PC-3 (cell line): ENCODE measurements around the gene VTI1A. TPM values are rescaled to one million over a fixed set of nuclear protein-coding genes. Genes with fewer than 3 reads are reported as not detected.

Experiments used
- ATAC-seq: fragments of 200-7000 bp; cut with Tn5 transposase; 2 replicates; pipeline ENCODE4 v1.9.1; 2020; ENCODE audit warnings: mild to moderate bottlenecking, moderate library complexity
- BruUV-seq: library from RNA; stranded (reverse); fragments of 400-500 nt; replicated peaks from 2 replicates; lab custom pipeline; 2021; lab: Mats Ljungman, UMichigan
- CTCF ChIA-PET: fragments of 300-600 bp; sonication (Branson Sonifier 250); formaldehyde crosslinking; loops from one replicate; lab custom pipeline; 2022; ENCODE audit warnings: antibody characterized with exemption; lab: Charles Lee
- POLR2A ChIA-PET: fragments of 300-600 bp; sonication (Branson Sonifier 250); formaldehyde crosslinking; loops from one replicate; lab custom pipeline; 2022; ENCODE audit warnings: antibody characterized with exemption; ENCODE audit not compliant: unreplicated experiment; lab: Charles Lee
- DNase-seq: peaks from one replicate; pipeline ENCODE4 v3.0.0-alpha.2; 2015
- H2AFZ ChIP-seq: fragments of 300-600 bp; sonication (generic); 2 replicates; pipeline ENCODE4 v1.6.0; 2016; ENCODE audit warnings: antibody characterized with exemption, low read length
- H3F3A ChIP-seq: fragments of 300-600 bp; sonication (generic); one replicate; pipeline ENCODE4 v1.6.0; 2017; ENCODE audit warnings: antibody characterized with exemption, low read length, control low read depth, mild to moderate bottlenecking; ENCODE audit not compliant: unreplicated experiment
- H3K27ac ChIP-seq: fragments of 300-600 bp; sonication (generic); 2 replicates; pipeline ENCODE4 v1.5.1; 2016; ENCODE audit warnings: mild to moderate bottlenecking, low read length
- H3K27me3 ChIP-seq: fragments of 300-600 bp; sonication (generic); 2 replicates; pipeline ENCODE4 v1.6.1; 2016; ENCODE audit warnings: low read length, mixed read lengths
- H3K36me3 ChIP-seq: fragments of 300-600 bp; sonication (generic); 2 replicates; pipeline ENCODE4 v1.6.1; 2016; ENCODE audit warnings: low read depth, mixed run types, low read length, mixed read lengths
- H3K4me1 ChIP-seq: fragments of 300-600 bp; sonication (generic); 2 replicates; pipeline ENCODE4 v1.5.1; 2016; ENCODE audit warnings: low read length; ENCODE audit not compliant: insufficient read depth
- H3K4me2 ChIP-seq: fragments of 300-600 bp; sonication (generic); 2 replicates; pipeline ENCODE4 v1.6.0; 2016; ENCODE audit warnings: low read length
- H3K4me3 ChIP-seq: fragments of 300-600 bp; sonication (generic); 2 replicates; pipeline ENCODE4 v1.5.1; 2016; ENCODE audit warnings: mild to moderate bottlenecking, low read length, mixed read lengths
- H3K79me2 ChIP-seq: fragments of 300-600 bp; sonication (generic); 2 replicates; pipeline ENCODE4 v1.6.1; 2017; ENCODE audit warnings: low read length, mixed read lengths
- H3K9ac ChIP-seq: fragments of 300-600 bp; sonication (generic); 2 replicates; pipeline ENCODE4 v1.6.0; 2016; ENCODE audit warnings: mild to moderate bottlenecking, low read length
- H3K9me2 ChIP-seq: fragments of 300-600 bp; sonication (generic); replicated peaks from 2 replicates; pipeline ENCODE4 v1.6.1; 2016; ENCODE audit warnings: mixed run types, low read length, mixed read lengths
- H3K9me3 ChIP-seq: fragments of 300-600 bp; sonication (generic); 2 replicates; pipeline ENCODE4 v1.6.1; 2016; ENCODE audit warnings: low read length, mixed read lengths
- H4K20me1 ChIP-seq: fragments of 300-600 bp; sonication (generic); 2 replicates; pipeline ENCODE4 v1.6.1; 2016; ENCODE audit warnings: low read length, mixed read lengths
- CTCF ChIP-seq: fragments of 300-600 bp; sonication (generic); conservative IDR thresholded peaks from 2 replicates; pipeline ENCODE4 v1.5.1; 2017; ENCODE audit warnings: antibody characterized with exemption, low read depth, mild to moderate bottlenecking, low read length
- EZH2 ChIP-seq: fragments of 300-600 bp; sonication (generic); IDR thresholded peaks from one replicate; pipeline ENCODE4 v1.6.1; 2017; ENCODE audit warnings: antibody characterized with exemption, mild to moderate bottlenecking, low read length; ENCODE audit not compliant: unreplicated experiment
- EZH2phosphoT487 ChIP-seq: fragments of 300-600 bp; sonication (generic); IDR thresholded peaks from 2 replicates; pipeline ENCODE4 v1.6.1; 2018; ENCODE audit warnings: mild to moderate bottlenecking, antibody characterized with exemption, low read length, borderline replicate concordance
- intact Hi-C: fragments of 100-400 bp; cut with micrococcal nuclease; formaldehyde crosslinking; loops from 2 replicates; pipeline ENCODE4 v1.9.0; 2023
- total RNA-seq: library from RNA; depleted of rRNA; stranded (reverse); fragments of >200 nt; gene quantifications from 2 replicates; pipeline ENCODE4 v1.2.3, GENCODE V29; 2014

Gene VTI1A
- total RNA-seq, 1 experiment from 2014 or later, result 18.1 TPM

- intact Hi-C loops, result no loop called here
- H3K9me3 ChIP-seq, result no peaks in the 10 kb centered on the region
- H3K27ac ChIP-seq, result no peak overlapping the region
- no peak overlapping the region for H3K9ac ChIP-seq
- CTCF ChIA-PET, result no interaction called here
- H3K36me3 ChIP-seq, result no peaks in the 10 kb centered on the region
- no TSS peak for BruUV-seq
- 0 out of 2 replicates have a peak, but pooled peaks cover 3% of the 10 kb centered on the region for H3K4me1 ChIP-seq
- H3K9me2 ChIP-seq, result no peaks in the 10 kb centered on the region
- no peak overlapping the region for H2AFZ ChIP-seq
- no peaks in the 10 kb centered on the region for H3F3A ChIP-seq
- H3K79me2 ChIP-seq, result no peaks in the 10 kb centered on the region
- DNase-seq, result no peak
- POLR2A ChIA-PET, result no interaction called here
- no peak overlapping the region for H3K4me2 ChIP-seq
- no peaks in the 10 kb centered on the region for H3K27me3 ChIP-seq
- H4K20me1 ChIP-seq, result no peaks in the 10 kb centered on the region
- TF ChIP-seq EZH2phosphoT487, result no peak
- ATAC-seq, result no peak
- no peak overlapping the region for H3K4me3 ChIP-seq
Measured at GRCh38 chr10:112679392-112679791, 232.4 kb downstream of the VTI1A start.

- CTCF ChIA-PET, result no interaction called here
- no peaks in the 10 kb centered on the region for H3F3A ChIP-seq
- H3K27ac ChIP-seq, result no peak overlapping the region
- POLR2A ChIA-PET, result interaction anchor here (0.6 kb wide), 1 partner anchor 95 kb away, joined by 4 read pairs; no protein-coding TSS in a partner anchor
- no peaks in the 10 kb centered on the region for H3K9me2 ChIP-seq
- intact Hi-C loops, result no loop called here
- H3K36me3 ChIP-seq, result no peaks in the 10 kb centered on the region
- no peak for TF ChIP-seq EZH2
- no peak for TF ChIP-seq CTCF
- no peak for TF ChIP-seq EZH2phosphoT487
- no peaks in the 10 kb centered on the region for H3K27me3 ChIP-seq
- BruUV-seq, result no TSS peak
- H3K4me3 ChIP-seq, result no peak overlapping the region
- H3K4me2 ChIP-seq, result no peak overlapping the region
- no peaks in the 10 kb centered on the region for H4K20me1 ChIP-seq
- no peaks in the 10 kb centered on the region for H3K9me3 ChIP-seq
- H2AFZ ChIP-seq, result no peak overlapping the region
- H3K4me1 ChIP-seq, result no peaks in the 10 kb centered on the region
- ATAC-seq, result no peak
- H3K9ac ChIP-seq, result no peak overlapping the region
- DNase-seq, result no peak
- H3K79me2 ChIP-seq, result no peaks in the 10 kb centered on the region
Measured at GRCh38 chr10:112680586-112680985, 233.6 kb downstream of the VTI1A start.

- Histone ChIP-seq H3K79me2 (no peaks in the 10 kb centered on the region), H4K20me1 (no peaks in the 10 kb centered on the region), H3K9me2 (no peaks in the 10 kb centered on the region), H3K27ac (no peak overlapping the region), H3K36me3 (no peaks in the 10 kb centered on the region), H3K4me3 (no peak overlapping the region), H3K4me2 (no peak overlapping the region), H3K9me3 (no peaks in the 10 kb centered on the region), H2AFZ (no peak overlapping the region), H3F3A (no peaks in the 10 kb centered on the region), H3K27me3 (no peaks in the 10 kb centered on the region), H3K4me1 (peaks cover 4% of the 10 kb centered on the region; the same call in 1 of the 2 replicates), H3K9ac (no peak overlapping the region)
- ATAC-seq (peak; percentile 82), DNase-seq (peak; percentile 54)
- intact Hi-C loops, result no loop called here
- ChIA-PET CTCF (no interaction called here), POLR2A (interaction anchor here (0.6 kb wide), 1 partner anchor 77 kb away, joined by 13 read pairs; no protein-coding TSS in a partner anchor)
- BruUV-seq, result no TSS peak
- TF ChIP-seq CTCF (no peak), EZH2 (no peak), EZH2phosphoT487 (no peak)
Measured at GRCh38 chr10:112687647-112688046, 240.6 kb downstream of the VTI1A start.
